CD4-positive, alpha-beta T cell (primary cell): ENCODE results near the gene TMEM140. TPM values are rescaled to one million over a fixed set of nuclear protein-coding genes. Genes with fewer than 3 reads are reported as not detected.
A peak's percentile ranks its signal among the peaks of the same experiment; 100 is the strongest.

Experiments used
- ATAC-seq: fragments of 200-7000 bp; cut with Tn5 transposase; one replicate; pipeline ENCODE4 v1.10.0; 2022; ENCODE audit warnings: mild to moderate bottlenecking; ENCODE audit not compliant: poor library complexity
- CTCF ChIA-PET: fragments of 350-600 bp; sonication (Branson Sonifier 250); formaldehyde crosslinking; loops from one replicate; lab custom pipeline; 2021; ENCODE audit warnings: antibody characterized with exemption, inconsistent platforms; lab: Charles Lee
- POLR2A ChIA-PET: fragments of 350-600 bp; sonication (Branson Sonifier 250); formaldehyde crosslinking; loops from one replicate; lab custom pipeline; 2021; ENCODE audit warnings: antibody characterized with exemption, inconsistent platforms; lab: Charles Lee
- DNase-seq, 14 experiments: peaks; one replicate each; pipeline ENCODE4 v3.0.0-alpha.2; 2013 to 2020; ENCODE audit warnings: mixed read lengths in 2 of 14
- H3K27ac ChIP-seq, 2 donors: one replicate each; pipeline versions ENCODE4 v1.5.1 to v1.7.0; 2013; ENCODE audit warnings: low read length in 2 of 2, low read depth in 1 of 2, mild to moderate bottlenecking in 1 of 2
- H3K27me3 ChIP-seq, 2 experiments: 1 replicate in 1 of 2; 2 replicates in 1 of 2; pipeline versions ENCODE4 v1.6.1 to v1.7.0; 2013; ENCODE audit warnings: low read length in 2 of 2, control low read depth in 1 of 2, mild to moderate bottlenecking in 1 of 2, moderate library complexity in 1 of 2; ENCODE audit not compliant: insufficient read depth in 2 of 2, control insufficient read depth in 1 of 2
- H3K36me3 ChIP-seq: one replicate; pipeline ENCODE4 v1.6.1; 2013; ENCODE audit warnings: low read length, control low read depth; ENCODE audit not compliant: insufficient read depth
- H3K4me1 ChIP-seq: one replicate; pipeline ENCODE4 v1.6.1; 2013; ENCODE audit warnings: low read length, control low read depth; ENCODE audit not compliant: insufficient read depth
- H3K4me3 ChIP-seq: one replicate; pipeline ENCODE4 v1.5.1; 2013; ENCODE audit warnings: mild to moderate bottlenecking, low read length, moderate library complexity
- H3K9me3 ChIP-seq, 2 experiments: 1 replicate in 1 of 2; 2 replicates in 1 of 2; pipeline versions ENCODE4 v1.6.1 to v1.7.0; 2013; ENCODE audit warnings: low read length in 2 of 2, mild to moderate bottlenecking in 2 of 2, control low read depth in 1 of 2, moderate library complexity in 1 of 2; ENCODE audit not compliant: control insufficient read depth in 1 of 2, insufficient read depth in 1 of 2
- H3K27ac Mint-ChIP-seq: one replicate; pipeline ENCODE4 v1.8.0; 2020; ENCODE audit warnings: mixed read lengths
- H3K27me3 Mint-ChIP-seq: one replicate; pipeline ENCODE4 v1.8.0; 2021; ENCODE audit warnings: mixed read lengths
- H3K36me3 Mint-ChIP-seq: one replicate; pipeline ENCODE4 v1.8.0; 2021; ENCODE audit warnings: low read depth, mixed read lengths
- H3K4me1 Mint-ChIP-seq: one replicate; pipeline ENCODE4 v1.8.0; 2021; ENCODE audit warnings: low read depth, mixed read lengths
- H3K4me3 Mint-ChIP-seq: one replicate; pipeline ENCODE4 v1.8.0; 2020; ENCODE audit warnings: mild to moderate bottlenecking, mixed read lengths
- H3K9me3 Mint-ChIP-seq: one replicate; pipeline ENCODE4 v1.8.0; 2020; ENCODE audit warnings: mixed read lengths
- intact Hi-C, 2 experiments: fragments of 100-400 bp; cut with DNase I in 1 of 2; cut with micrococcal nuclease in 1 of 2; formaldehyde crosslinking; loops; one replicate each; pipeline versions ENCODE4 v1.15.1 to v1.9.0; 2023 to 2025; cut with DNase I, micrococcal nuclease
- total RNA-seq, 174 experiments: library from RNA in 2 of 174; stranded (reverse) in 2 of 174; gene quantifications; one replicate each; pipeline ENCODE4 v1.2.3 and lab custom pipeline; 2021 to 2026
- TF ChIP-seq, protein P1 (sequence below): fragments of 200-600 bp; IDR thresholded peaks from one replicate; pipeline ENCODE4 v1.8.0; 2022; ENCODE audit warnings: antibody characterized with exemption, mild to moderate bottlenecking

Gene TMEM140
- total RNA-seq, 2 experiments from 2014 or later = 27.7 to 32.2 TPM

- Mint-ChIP-seq H3K27me3 (no peaks in the 10 kb centered on the region), H3K27ac (peak overlapping the region; percentile 29), H3K4me1 (peaks cover 35% of the 10 kb centered on the region), H3K4me3 (no peak overlapping the region), H3K9me3 (peaks cover 13% of the 10 kb centered on the region), H3K36me3 (peaks cover 92% of the 10 kb centered on the region)
- H3K4me3 ChIP-seq = no peak overlapping the region
- H3K36me3 ChIP-seq = peaks cover 44% of the 10 kb centered on the region
- no peak overlapping the region for H3K27ac ChIP-seq
- ChIA-PET POLR2A (interaction anchor here (0.9 to 1.8 kb wide), 3 partner anchors 9 to 13 kb away, joined by 3 to 7 read pairs (median 5); partner anchors contain the start of genes CYREN and TMEM140), CTCF (interaction anchor here (0.8 to 2.4 kb wide), 3 partner anchors 9 to 175 kb away, joined by 3 to 19 read pairs (median 5); partner anchors contain the start of genes AGBL3, CYREN and TMEM140)
- no peaks in the 10 kb centered on the region for H3K27me3 ChIP-seq
- peaks cover 32% of the 10 kb centered on the region for H3K4me1 ChIP-seq
- TF ChIP-seq, protein P1, sequence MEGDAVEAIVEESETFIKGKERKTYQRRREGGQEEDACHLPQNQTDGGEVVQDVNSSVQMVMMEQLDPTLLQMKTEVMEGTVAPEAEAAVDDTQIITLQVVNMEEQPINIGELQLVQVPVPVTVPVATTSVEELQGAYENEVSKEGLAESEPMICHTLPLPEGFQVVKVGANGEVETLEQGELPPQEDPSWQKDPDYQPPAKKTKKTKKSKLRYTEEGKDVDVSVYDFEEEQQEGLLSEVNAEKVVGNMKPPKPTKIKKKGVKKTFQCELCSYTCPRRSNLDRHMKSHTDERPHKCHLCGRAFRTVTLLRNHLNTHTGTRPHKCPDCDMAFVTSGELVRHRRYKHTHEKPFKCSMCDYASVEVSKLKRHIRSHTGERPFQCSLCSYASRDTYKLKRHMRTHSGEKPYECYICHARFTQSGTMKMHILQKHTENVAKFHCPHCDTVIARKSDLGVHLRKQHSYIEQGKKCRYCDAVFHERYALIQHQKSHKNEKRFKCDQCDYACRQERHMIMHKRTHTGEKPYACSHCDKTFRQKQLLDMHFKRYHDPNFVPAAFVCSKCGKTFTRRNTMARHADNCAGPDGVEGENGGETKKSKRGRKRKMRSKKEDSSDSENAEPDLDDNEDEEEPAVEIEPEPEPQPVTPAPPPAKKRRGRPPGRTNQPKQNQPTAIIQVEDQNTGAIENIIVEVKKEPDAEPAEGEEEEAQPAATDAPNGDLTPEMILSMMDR = no peak
- H3K9me3 ChIP-seq = peaks cover 14 to 17% of the 10 kb centered on the region in 2 experiments
- no peak for ATAC-seq
- DNase-seq = no peak
- intact Hi-C loops = loop anchor here in 1 of 2 experiments (10.0 kb wide), 3 partner anchors 296 to 706 kb away; partner anchors contain the start of genes AKR1B1 and STMP1
Measured at GRCh38 chr7:135160858-135161653, 13.2 kb downstream of the TMEM140 start.

GRCh38 chr7:135161669-135162068 is 13.8 kb downstream of the TMEM140 start:
- POLR2A ChIA-PET = interaction anchor here (1.6 kb wide), 1 partner anchor 14 kb away, joined by 5 read pairs; the partner anchor contains the start of gene TMEM140
- Mint-ChIP-seq H3K9me3 (peaks cover 7% of the 10 kb centered on the region), H3K27me3 (no peaks in the 10 kb centered on the region), H3K4me1 (peaks cover 38% of the 10 kb centered on the region), H3K27ac (peak overlapping the region; percentile 29), H3K4me3 (no peak overlapping the region), H3K36me3 (peaks cover 92% of the 10 kb centered on the region)
- ATAC-seq (no peak), DNase-seq (no peak)
- Histone ChIP-seq H3K9me3 (peaks cover 11 to 14% of the 10 kb centered on the region in 2 experiments), H3K27me3 (no peaks in the 10 kb centered on the region), H3K27ac (no peak overlapping the region), H3K36me3 (peaks cover 48% of the 10 kb centered on the region), H3K4me3 (no peak overlapping the region), H3K4me1 (peaks cover 34% of the 10 kb centered on the region)
- intact Hi-C loops = loop anchor here in 1 of 2 experiments (10.0 kb wide), 3 partner anchors 297 to 707 kb away; partner anchors contain the start of genes AKR1B1 and STMP1
- CTCF ChIA-PET = interaction anchor here (1.3 to 2.4 kb wide), 3 partner anchors 8 to 176 kb away, joined by 4 to 19 read pairs (median 5); partner anchors contain the start of genes AGBL3 and CYREN
- TF ChIP-seq, protein P1 = no peak

DNA sequence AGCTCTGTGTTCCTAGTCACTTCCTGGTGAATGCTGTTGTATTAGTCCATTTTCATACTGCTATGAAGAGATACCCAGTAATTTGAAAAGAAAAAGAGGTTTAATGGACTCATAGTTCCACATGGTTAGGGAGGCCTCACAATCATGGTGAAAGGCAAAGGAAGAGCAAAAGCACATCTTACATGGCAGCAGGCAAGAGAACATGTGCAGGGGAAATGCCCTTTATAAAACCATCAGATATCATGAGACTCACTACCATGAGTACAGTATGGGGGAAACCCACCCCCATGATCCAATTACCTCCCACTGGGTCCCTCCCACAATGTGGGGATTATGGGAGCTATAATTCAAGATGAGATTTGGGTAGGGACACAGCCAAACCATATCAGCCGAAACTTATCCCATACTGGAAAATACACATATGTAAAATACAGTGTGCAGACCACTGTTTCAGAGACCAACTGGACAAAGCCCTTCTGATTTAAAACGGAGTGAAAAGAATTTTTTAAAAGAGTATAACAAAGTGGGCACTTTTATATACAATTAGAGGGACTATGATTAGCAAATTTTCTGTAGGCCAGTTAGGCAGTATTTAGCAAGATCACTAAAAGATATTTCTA is 14.6 kb downstream of the TMEM140 start:
- H3K4me3 ChIP-seq = no peak overlapping the region
- peaks cover 36% of the 10 kb centered on the region for H3K4me1 ChIP-seq
- Mint-ChIP-seq H3K27me3 (no peaks in the 10 kb centered on the region), H3K27ac (no peak overlapping the region), H3K9me3 (peaks cover 5% of the 10 kb centered on the region), H3K4me1 (peaks cover 38% of the 10 kb centered on the region), H3K36me3 (peaks cover 92% of the 10 kb centered on the region), H3K4me3 (no peak overlapping the region)
- peaks cover 5 to 14% of the 10 kb centered on the region in 2 experiments for H3K9me3 ChIP-seq
- DNase-seq = no peak
- POLR2A ChIA-PET = interaction anchor here (5.3 kb wide), 1 partner anchor 14 kb away, joined by 35 read pairs; the partner anchor contains the start of gene TMEM140
- TF ChIP-seq, protein P1 = no peak
- peaks cover 52% of the 10 kb centered on the region for H3K36me3 ChIP-seq
- intact Hi-C loops = loop anchor here in 1 of 2 experiments (10.0 kb wide), 3 partner anchors 298 to 708 kb away; partner anchors contain the start of genes AKR1B1 and STMP1
- H3K27ac ChIP-seq = no peak overlapping the region
- ATAC-seq = no peak
- H3K27me3 ChIP-seq = no peaks in the 10 kb centered on the region
- CTCF ChIA-PET = interaction anchor here (1.3 kb wide), 1 partner anchor 8 kb away, joined by 4 read pairs; no protein-coding TSS in a partner anchor
